ENCODE measurements around the gene C15orf62.

The C15orf62 gene

DNA sequence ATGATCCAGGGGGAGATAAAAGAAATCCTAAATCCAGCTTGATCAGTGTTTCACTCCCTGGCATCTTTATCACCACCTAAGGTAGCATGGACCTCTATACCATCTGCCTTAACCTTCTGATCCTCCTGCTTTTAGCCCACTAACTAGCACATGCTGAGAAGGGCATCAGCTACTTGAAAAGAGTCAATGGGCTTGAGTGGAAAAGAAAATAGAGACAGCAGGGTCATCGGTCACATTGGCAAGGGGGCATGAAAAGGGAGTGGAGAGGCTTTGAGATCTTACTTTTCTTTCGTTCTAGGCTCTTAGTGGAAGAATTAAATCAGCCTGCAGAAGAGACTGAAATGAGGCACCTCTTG, 36.9 kb downstream of the C15orf62 start:
- no peak for TF ChIP-seq ZFX (IDR thresholded peaks at IDR 0.05)
- peak overlapping the region; percentile 92 for H3K27ac ChIP-seq

GRCh38 chr15:40807028-40807887, 37.5 kb downstream of the C15orf62 start, which contains the start of the genes DNAJC17 and ZFYVE19:
Gene DNAJC17, minus strand, starts transcription at chr15:40807473. Its CDS starts 27 bp downstream, at chr15:40807446.
Gene ZFYVE19, plus strand, starts transcription at chr15:40807089. Its CDS starts 501 bp downstream, at chr15:40807590.
- peak within 1 kb of the TSS; percentile 92 for H3K27ac ChIP-seq
- TF ChIP-seq ZFX (IDR thresholded peaks at IDR 0.05) (peak; percentile 90), CTCF (conservative IDR thresholded peaks at IDR 0.05) (no peak)

DNA sequence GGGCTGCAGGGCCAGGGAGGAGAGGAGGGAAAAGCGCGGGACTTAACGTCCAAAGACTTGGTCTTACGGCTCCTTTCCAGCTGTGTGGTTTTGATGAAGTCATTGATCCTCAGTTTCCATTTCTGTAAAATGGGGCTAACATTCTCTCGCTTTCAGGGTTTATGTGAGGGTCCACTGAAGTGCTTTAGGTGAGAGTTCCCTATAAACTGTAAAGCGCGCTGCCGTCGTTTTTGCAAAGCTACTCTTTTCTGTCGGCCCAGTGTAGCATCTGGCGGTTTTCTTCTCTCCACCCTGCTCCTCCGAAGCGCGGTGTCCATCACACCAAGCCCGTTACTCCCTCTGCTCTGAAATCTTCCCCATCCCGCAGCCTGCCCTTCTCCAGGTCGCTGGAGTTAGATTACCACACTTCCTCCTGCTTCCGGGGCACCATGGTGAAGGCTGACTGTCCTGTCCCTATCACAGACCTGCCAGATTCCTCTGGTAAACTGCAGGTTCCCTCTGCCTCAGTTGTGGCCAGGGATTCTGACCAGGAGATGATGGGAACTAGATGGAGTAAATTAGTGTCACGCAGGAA, 38.2 kb downstream of the C15orf62 start:
- TF ChIP-seq ZFX (IDR thresholded peaks at IDR 0.05), result no peak
- no peak for TF ChIP-seq CTCF (conservative IDR thresholded peaks at IDR 0.05)
- peak overlapping the region; percentile 92 for H3K27ac ChIP-seq

DNA sequence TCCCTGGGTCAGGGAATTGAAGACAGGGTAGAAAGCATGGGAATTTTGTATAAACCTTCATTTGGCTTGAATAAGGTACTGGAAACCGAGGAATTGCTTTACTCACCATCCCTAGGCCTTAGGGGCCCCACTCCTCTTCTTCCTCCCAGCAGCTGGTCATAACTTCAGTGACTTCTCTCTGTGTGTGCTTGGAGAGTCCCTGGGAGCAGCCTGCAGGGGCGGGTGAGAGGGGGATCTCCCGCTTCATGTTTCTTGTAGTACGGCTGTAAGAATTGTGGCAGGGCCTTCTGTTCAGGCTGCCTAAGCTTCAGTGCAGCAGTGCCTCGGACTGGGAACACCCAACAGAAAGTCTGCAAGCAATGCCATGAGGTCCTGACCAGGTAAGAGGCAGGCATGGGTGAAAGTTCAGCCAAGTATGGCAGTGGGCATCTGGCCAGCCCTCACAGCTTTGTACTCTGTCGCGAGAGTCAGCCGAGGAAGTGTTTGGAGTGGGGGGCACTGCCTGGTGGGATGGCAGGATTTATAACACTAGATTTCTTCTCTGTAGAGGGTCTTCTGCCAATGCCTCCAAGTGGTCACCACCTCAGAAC, 39.2 kb downstream of the C15orf62 start:
- no peak overlapping the region for H3K27ac ChIP-seq
- TF ChIP-seq CTCF (conservative IDR thresholded peaks at IDR 0.05) (no peak), ZFX (IDR thresholded peaks at IDR 0.05) (no peak)

DNA sequence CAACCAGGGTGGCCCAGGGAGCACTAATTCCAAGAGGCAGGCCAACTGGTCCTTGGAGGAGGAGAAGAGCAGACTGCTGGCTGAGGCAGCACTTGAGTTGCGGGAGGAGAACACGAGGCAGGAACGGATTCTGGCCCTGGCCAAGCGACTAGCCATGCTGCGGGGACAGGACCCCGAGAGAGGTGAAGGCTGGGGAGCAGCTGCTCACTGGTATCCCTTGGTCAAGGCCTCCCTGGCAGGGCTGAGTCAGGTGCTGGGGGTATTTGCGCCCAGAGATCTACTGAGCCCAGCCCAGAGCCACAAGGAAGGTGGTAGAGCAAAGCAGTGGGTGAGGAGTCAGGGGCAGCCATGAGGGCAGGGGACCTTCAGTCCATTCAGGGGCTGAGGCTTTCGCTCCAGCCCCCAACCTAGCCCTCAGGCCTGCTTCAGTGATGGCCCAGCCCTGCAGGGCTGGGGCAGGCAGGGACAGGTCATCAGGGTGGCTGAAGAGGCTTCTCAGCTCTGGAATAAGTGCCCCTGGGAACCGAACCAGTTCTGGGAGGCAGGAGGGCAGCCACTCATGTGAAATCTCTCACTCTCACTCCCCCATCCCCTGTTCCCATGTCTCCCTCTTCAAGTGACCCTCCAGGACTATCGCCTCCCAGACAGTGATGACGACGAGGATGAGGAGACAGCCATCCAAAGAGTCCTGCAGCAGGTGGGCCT, 43.1 kb downstream of the C15orf62 start:
- TF ChIP-seq ZFX (IDR thresholded peaks at IDR 0.05) (no peak), CTCF (conservative IDR thresholded peaks at IDR 0.05) (no peak)
- no peak overlapping the region for H3K27ac ChIP-seq

- no peak for TF ChIP-seq ZFX (IDR thresholded peaks at IDR 0.05)
- H3K27ac ChIP-seq, result peak overlapping the region; percentile 30
Observed at GRCh38 chr15:40815042-40815698, 45.4 kb downstream of the C15orf62 start.

- no peak for TF ChIP-seq ZFX (IDR thresholded peaks at IDR 0.05)
- TF ChIP-seq CTCF (conservative IDR thresholded peaks at IDR 0.05), result no peak
- no peak overlapping the region for H3K27ac ChIP-seq
Observed at GRCh38 chr15:40819048-40819447, 49.3 kb downstream of the C15orf62 start.
